Muscle of arm (tissue), 12 donors: ENCODE measurements around the gene SORCS2. TPM values are rescaled to one million over a fixed set of nuclear protein-coding genes. Genes with fewer than 3 reads are reported as not detected.

Source experiments
- DNase-seq: peaks from one replicate; pipeline ENCODE4 v3.0.0-alpha.2; 2013
- polyA plus RNA-seq, 12 donors: library from polyadenylated mRNA; unstranded; fragments of 120-200 nt; gene quantifications; one replicate each; pipeline ENCODE4 v1.2.1, GENCODE V29; 2013; ENCODE audit not compliant: insufficient read length in 12 of 12

The SORCS2 gene
- polyA plus RNA-seq, 12 donors: 5.6 to 18.2 (median 8.3) TPM; not detected in 1

DNA sequence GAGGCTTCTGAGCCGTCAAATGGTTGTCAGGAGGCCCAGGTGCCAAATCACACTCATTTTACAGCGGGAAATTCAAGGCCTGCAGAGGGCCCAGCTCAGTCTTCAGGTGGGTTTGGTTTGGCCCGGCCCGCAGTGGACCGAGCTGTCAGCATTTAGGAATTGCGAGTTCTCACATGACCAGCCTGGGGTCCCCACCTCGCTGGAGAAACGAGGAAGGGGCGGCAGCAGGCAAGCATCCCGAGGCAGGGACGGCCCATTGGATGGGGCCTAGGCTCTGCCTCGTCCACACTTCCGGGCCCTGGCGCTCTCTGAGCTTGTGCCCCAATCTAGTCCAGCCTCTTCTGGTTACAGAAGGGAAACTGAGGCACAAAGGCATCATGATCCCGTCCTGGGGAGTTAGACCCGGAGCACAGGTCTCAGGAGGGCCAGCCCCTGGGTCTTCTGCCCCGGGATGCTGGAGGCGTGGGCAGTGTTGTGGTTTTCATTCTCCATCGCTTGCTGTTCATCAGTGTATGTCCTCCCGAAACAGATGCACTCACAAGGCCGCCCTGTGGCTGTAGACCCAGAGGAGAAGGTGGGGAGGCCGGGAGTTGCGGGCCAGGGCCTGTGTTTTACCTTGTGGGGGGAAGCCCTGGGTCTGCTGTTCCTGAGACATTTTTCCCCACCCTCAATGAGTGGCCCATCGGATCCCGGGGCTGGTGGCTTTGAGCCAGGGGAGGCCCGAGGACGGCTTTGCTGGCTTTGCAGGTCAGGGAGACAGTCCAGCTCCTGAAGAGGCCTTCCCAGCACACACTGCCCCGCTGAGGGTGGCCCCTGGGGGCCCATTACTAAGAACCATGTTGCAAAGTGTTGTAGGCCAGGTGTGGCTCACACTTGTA, 233.5 kb downstream of the SORCS2 start:
- DNase-seq: no peak

GRCh38 chr4:7426525-7427171, 234.3 kb downstream of the SORCS2 start:
- no peak for DNase-seq

- DNase-seq: no peak
These were observed 235.0 kb downstream of the SORCS2 start for GRCh38 chr4:7427361-7427760.

- DNase-seq: no peak
These were observed 235.5 kb downstream of the SORCS2 start for GRCh38 chr4:7427831-7428260.

DNA sequence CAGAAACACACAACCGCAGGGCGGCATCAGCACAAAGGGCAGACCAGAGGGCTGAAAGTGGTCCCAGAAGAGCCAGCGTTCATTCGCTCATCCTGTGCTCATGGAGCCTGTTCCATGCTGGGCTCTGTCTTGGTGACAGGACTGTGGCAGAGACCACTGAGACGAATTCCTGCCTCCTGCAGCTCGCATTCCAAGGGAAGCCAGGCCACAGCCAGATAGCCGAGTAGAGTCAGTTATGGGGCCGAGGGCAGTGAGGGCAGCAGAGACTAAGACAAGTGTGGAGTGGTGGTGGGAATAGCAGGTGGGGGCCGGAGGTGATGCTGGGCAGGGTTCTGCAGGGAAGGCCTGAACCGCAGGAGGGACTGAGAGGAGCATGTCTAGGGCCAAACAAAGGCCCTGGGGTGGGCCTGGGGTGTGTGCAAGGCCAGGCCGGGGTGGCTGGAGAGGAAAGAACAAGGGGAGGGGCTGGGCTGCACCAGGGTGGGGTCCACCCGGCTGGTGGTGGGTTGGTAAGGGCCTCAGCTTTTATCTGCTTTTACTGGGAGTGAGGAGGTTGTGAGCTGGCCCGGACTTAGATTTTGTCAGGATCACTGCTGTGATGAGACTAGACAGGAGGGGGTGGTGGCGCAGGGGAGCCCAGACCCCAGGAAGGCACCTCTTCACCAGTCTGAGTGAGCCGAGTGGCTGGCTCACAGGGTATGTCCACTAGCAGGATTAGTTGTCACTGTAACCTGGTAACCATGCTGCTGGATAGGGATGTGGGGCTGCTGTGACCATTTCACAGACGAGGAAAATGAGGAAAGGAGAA, 236.1 kb downstream of the SORCS2 start:
- DNase-seq: no peak

GRCh38 chr4:7429069-7429416, 236.7 kb downstream of the SORCS2 start:
- no peak for DNase-seq

GRCh38 chr4:7429601-7430078, 237.3 kb downstream of the SORCS2 start:
- no peak for DNase-seq

DNA sequence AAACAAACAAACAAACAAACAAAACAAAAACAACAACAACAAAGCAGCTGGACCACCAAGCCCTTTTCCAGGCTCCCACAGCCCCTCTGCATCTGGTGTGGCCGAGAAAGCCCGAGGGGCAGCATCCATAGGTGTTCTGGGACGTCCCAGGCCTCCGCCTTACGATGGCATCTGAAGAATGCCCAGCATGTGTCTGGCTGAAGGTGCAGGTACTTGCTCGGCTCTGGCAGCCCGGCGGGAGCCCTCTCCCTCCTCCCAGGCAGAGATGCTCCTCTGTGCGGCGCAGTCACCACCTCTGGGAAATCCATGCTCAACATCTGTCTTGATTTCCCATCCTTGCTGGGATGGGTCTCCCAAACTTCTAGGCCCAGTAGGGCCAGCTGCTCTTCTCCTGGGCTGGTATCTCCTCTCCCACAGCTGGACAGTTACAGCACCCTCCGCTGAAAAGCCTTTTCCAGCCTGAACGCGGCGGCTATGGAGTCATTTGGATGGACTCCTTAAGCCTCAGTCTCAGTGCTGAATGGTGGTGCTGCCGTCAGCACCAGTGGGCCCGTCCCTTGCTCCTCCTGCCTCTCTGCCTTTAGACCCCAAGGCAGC, 238.1 kb downstream of the SORCS2 start:
- DNase-seq: no peak

DNA sequence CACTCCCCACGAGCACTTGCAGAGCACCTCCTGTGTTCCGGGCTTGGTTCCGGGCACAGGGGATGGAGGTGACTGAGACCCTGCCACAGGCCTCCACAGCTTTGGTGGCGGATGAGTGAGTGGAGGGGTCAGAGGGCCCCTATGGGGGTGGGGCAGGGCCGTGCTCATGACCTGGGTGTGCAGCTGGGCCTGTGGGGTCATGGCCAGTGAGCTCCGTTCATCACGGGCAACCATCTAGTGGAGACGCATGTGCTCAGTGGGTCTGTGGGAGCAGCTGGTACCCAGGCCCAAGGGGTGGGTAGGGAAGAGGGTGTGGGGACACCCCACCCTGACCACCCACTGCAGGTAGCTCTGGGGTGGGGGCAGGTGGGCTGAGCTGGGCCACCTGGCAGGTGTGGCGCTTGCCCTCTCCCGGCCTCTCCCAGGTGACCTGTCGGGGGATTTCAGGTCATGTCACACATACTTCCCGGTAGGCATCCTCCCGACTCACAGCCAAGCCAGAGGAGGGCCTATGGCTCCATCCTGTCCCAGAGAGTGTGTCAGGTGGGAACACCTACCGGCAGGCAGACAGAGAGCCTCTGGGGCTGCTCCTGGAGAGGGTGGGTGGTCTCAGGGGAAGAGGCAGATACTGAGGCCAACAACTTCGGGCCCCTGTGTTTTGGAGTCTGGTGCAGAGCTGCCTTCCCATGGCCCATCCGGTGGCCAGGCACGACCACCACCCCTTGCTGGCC, 238.8 kb downstream of the SORCS2 start:
- DNase-seq: no peak

- no peak for DNase-seq
These were observed 239.6 kb downstream of the SORCS2 start for GRCh38 chr4:7431696-7432530.

GRCh38 chr4:7432531-7433375, 240.4 kb downstream of the SORCS2 start:
- DNase-seq: no peak

DNA sequence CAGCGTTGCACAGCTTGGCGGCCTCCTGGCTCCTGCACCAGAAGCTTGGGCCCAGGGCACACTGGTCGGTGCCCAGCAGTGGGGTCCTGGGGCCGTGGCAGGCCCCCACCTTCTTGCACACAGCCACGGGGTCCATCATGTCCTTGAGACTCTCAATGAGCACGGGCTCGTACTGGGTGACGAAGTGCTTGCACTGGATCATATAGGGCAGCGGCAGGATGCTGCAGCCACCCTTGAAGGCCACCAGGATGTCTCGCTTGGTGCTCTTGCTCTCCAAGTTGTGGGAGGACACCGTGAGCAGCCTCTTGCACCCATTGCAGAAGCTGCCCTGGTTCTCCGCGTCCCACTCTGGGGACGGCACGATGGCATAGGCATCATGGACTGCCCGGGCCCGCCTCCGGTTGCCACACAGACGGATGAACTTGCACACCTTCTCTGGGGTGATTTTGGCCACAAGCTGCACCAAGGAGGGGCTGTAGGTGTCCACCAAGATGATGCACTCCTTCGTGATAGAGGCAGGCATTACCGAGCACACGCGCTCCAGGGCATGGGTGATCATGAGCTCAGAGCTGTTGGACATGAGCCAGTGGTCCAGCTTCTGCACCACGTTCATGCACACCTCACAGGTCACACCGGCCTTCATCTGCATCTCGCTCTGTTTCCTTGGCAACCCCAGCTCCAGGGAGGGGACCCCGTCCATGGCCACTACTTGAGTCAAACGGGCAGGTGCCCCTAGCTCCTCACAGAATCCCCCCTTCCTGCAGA, 241.2 kb downstream of the SORCS2 start:
- no peak for DNase-seq

- no peak for DNase-seq
These were observed 241.9 kb downstream of the SORCS2 start for GRCh38 chr4:7434141-7434765.

DNA sequence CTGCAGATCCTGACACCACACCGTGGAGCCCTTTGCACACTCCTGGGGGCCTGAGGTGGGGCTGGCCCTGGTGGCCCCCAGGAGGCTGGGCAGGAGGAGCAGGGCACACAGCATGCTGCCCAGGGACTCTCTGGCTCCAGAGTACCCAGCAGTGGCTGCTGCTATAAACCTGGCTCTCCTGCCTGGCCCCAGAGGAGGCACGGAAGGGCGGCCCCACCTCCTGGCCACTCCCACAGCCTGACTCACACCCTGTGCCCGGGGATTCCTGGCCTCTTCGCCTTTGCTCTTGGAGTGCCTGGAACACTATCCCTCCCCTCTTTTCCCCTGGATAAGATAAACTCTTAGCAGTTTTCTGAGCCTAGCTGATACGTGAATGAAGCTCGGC, 242.4 kb downstream of the SORCS2 start, which contains the start of gene PSAPL1:
Gene PSAPL1, minus strand, starts transcription at position 165 of the 385 bp plus-strand sequence. Its CDS starts 51 bp downstream, at position 114.
- DNase-seq: no peak

DNA sequence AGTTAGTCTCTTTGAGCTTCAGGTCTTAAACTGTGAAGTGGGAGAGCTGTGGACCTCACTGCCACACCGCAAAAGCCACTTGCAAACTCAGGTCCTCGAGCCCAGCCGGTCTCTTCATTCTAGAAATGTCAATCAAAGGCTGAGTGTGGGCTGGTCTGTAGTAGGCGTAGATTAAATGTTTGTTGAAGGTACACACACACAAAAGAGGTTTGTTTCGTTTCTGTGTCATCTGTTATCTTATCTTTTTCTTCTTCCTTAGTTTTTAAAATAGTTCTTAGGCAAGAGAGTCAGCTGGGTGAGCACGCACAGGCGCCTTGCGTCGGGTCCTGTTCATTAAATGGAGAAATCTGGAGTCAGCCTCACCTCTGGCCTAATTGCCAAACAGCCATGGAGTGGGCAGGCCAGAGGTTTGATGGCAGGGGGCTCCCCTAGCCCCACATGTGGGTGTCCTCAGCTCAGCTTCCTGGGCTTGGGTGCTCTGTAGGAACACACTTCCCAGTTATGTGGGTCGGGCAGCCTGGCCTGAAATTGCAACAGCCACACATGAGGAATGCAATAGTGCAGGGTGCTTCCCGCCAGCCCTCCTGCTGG, 243.2 kb downstream of the SORCS2 start:
- DNase-seq: no peak

- no peak for DNase-seq
These were observed 243.9 kb downstream of the SORCS2 start for GRCh38 chr4:7436256-7436655.

- DNase-seq: no peak
These were observed 247.4 kb downstream of the SORCS2 start for GRCh38 chr4:7439699-7440098.
